KMS-11 (cell line): ENCODE results near the gene SLC5A9.

Source experiments
- H2AFZ ChIP-seq: fragments of 200-600 bp; sonication (generic); 2 replicates; pipeline ENCODE4 v1.6.1; 2016; ENCODE audit warnings: antibody characterized with exemption, mixed run types, low read depth
- H3K27ac ChIP-seq: fragments of 200-600 bp; sonication (generic); 2 replicates; pipeline ENCODE4 v1.6.1; 2016; ENCODE audit warnings: mild to moderate bottlenecking, mixed run types
- H3K27me3 ChIP-seq: fragments of 200-600 bp; sonication (generic); 2 replicates; pipeline ENCODE4 v1.6.1; 2017; ENCODE audit warnings: mild to moderate bottlenecking, low read depth, mixed run types, moderate library complexity; ENCODE audit not compliant: insufficient read depth
- H3K36me3 ChIP-seq: fragments of 200-600 bp; sonication (generic); 2 replicates; pipeline ENCODE4 v1.6.1; 2017; ENCODE audit warnings: mild to moderate bottlenecking, mixed run types; ENCODE audit not compliant: insufficient read depth
- H3K4me1 ChIP-seq: fragments of 200-600 bp; sonication (generic); 2 replicates; pipeline ENCODE4 v1.6.1; 2016; ENCODE audit warnings: mild to moderate bottlenecking, low read depth, mixed run types; ENCODE audit not compliant: poor library complexity, severe bottlenecking
- H3K4me2 ChIP-seq: fragments of 200-600 bp; sonication (generic); 2 replicates; pipeline ENCODE4 v1.7.0; 2016; ENCODE audit warnings: mild to moderate bottlenecking, mixed run types
- H3K4me3 ChIP-seq: fragments of 200-600 bp; sonication (generic); IDR thresholded peaks from 2 replicates; pipeline ENCODE4 v1.6.1; 2017; ENCODE audit warnings: low read depth, low read length, mixed read lengths; ENCODE audit not compliant: insufficient read depth
- H3K79me2 ChIP-seq: fragments of 200-600 bp; sonication (generic); 2 replicates; pipeline ENCODE4 v1.6.1; 2016; ENCODE audit warnings: low read depth, mixed run types; ENCODE audit not compliant: insufficient read depth
- H3K9ac ChIP-seq: fragments of 200-600 bp; sonication (generic); 2 replicates; pipeline ENCODE4 v1.6.1; 2016; ENCODE audit warnings: mild to moderate bottlenecking, mixed run types
- H4K20me1 ChIP-seq: fragments of 200-600 bp; sonication (generic); 2 replicates; pipeline ENCODE4 v1.6.1; 2016; ENCODE audit warnings: mild to moderate bottlenecking, mixed run types; ENCODE audit not compliant: insufficient read depth
- TF ChIP-seq, protein P1 (sequence below): fragments of 200-600 bp; sonication (generic); conservative IDR thresholded peaks from 2 replicates; pipeline ENCODE4 v1.6.1; 2017; ENCODE audit warnings: low read depth, mild to moderate bottlenecking, antibody characterized with exemption, low read length, moderate library complexity, mixed read lengths

Gene SLC5A9

DNA sequence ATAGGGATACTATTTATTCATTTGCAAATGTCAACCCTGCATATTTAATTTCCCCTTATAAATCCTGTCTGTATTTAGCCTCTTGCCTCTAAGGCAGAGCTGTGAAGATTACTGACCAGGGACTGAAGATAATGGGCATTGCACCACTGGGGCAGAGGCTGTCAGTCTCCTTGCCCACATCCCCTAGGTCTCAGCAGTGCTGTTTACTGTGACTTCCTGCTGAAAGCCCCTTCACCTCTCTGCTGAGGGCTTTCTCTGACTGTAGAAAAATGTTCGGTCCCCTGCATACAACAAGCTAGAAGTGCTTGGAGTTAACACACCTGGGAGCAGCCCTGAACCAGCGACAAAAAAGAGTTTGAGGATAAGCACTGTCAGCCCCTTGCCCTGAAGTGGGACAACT lies 28.8 kb downstream of the SLC5A9 start:
- no peaks in the 10 kb centered on the region for H3K36me3 ChIP-seq
- no peak overlapping the region for H3K27ac ChIP-seq
- no peaks in the 10 kb centered on the region for H3K79me2 ChIP-seq
- H4K20me1 ChIP-seq, result no peaks in the 10 kb centered on the region
- no peak overlapping the region for H3K4me3 ChIP-seq
- H3K4me1 ChIP-seq, result no peaks in the 10 kb centered on the region
- no peak overlapping the region for H2AFZ ChIP-seq
- TF ChIP-seq, protein P1, sequence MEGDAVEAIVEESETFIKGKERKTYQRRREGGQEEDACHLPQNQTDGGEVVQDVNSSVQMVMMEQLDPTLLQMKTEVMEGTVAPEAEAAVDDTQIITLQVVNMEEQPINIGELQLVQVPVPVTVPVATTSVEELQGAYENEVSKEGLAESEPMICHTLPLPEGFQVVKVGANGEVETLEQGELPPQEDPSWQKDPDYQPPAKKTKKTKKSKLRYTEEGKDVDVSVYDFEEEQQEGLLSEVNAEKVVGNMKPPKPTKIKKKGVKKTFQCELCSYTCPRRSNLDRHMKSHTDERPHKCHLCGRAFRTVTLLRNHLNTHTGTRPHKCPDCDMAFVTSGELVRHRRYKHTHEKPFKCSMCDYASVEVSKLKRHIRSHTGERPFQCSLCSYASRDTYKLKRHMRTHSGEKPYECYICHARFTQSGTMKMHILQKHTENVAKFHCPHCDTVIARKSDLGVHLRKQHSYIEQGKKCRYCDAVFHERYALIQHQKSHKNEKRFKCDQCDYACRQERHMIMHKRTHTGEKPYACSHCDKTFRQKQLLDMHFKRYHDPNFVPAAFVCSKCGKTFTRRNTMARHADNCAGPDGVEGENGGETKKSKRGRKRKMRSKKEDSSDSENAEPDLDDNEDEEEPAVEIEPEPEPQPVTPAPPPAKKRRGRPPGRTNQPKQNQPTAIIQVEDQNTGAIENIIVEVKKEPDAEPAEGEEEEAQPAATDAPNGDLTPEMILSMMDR, result no peak
- no peaks in the 10 kb centered on the region for H3K27me3 ChIP-seq
- no peak overlapping the region for H3K9ac ChIP-seq
- H3K4me2 ChIP-seq, result no peak overlapping the region

- Histone ChIP-seq H3K4me3 (no peak overlapping the region), H3K36me3 (no peaks in the 10 kb centered on the region), H3K27me3 (no peaks in the 10 kb centered on the region), H3K27ac (no peak overlapping the region), H4K20me1 (no peaks in the 10 kb centered on the region), H3K4me1 (no peaks in the 10 kb centered on the region), H3K9ac (no peak overlapping the region), H3K4me2 (no peak overlapping the region), H3K79me2 (no peaks in the 10 kb centered on the region), H2AFZ (no peak overlapping the region)
- TF ChIP-seq, protein P1, result no peak
Observed at GRCh38 chr1:48251821-48252220, 29.3 kb downstream of the SLC5A9 start.

GRCh38 chr1:48254254-48254653 lies 31.7 kb downstream of the SLC5A9 start:
- no peaks in the 10 kb centered on the region for H3K4me1 ChIP-seq
- TF ChIP-seq, protein P1, result no peak
- H3K79me2 ChIP-seq, result no peaks in the 10 kb centered on the region
- H3K27me3 ChIP-seq, result no peaks in the 10 kb centered on the region
- H3K4me2 ChIP-seq, result no peak overlapping the region
- no peaks in the 10 kb centered on the region for H3K36me3 ChIP-seq
- no peak overlapping the region for H3K4me3 ChIP-seq
- no peak overlapping the region for H2AFZ ChIP-seq
- no peak overlapping the region for H3K9ac ChIP-seq
- no peak overlapping the region for H3K27ac ChIP-seq
- no peaks in the 10 kb centered on the region for H4K20me1 ChIP-seq

DNA sequence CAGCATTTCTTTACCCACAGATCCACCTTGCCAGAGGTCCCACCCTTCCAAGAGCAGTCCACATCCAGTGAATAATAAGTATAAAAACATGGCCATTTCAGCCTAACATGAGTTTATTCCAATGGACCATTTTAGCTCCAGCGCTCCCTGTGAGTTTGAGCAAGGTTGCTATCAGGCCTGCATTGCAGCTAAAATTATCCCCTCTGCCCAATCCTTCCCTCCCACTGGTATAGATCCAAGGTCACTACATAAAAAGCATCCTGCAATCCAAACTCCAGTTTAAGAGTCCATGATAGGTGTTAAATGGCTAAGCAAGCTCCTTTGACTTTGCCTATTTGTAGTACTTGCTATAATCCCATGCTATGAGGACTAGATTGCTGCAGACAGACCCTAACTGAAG lies 35.6 kb downstream of the SLC5A9 start:
- TF ChIP-seq, protein P1, result no peak
- no peak overlapping the region for H3K27ac ChIP-seq
- H3K4me1 ChIP-seq, result no peaks in the 10 kb centered on the region

GRCh38 chr1:48261881-48262400 lies 39.4 kb downstream of the SLC5A9 start:
- Histone ChIP-seq H4K20me1 (no peaks in the 10 kb centered on the region), H3K9ac (no peak overlapping the region), H2AFZ (no peak overlapping the region), H3K36me3 (no peaks in the 10 kb centered on the region), H3K4me2 (no peak overlapping the region), H3K4me3 (no peak overlapping the region), H3K79me2 (no peaks in the 10 kb centered on the region), H3K4me1 (no peaks in the 10 kb centered on the region), H3K27me3 (no peaks in the 10 kb centered on the region), H3K27ac (no peak overlapping the region)
- TF ChIP-seq, protein P1, result no peak

More for the DNA sequence above, 35.6 kb downstream of the SLC5A9 start:
- Histone ChIP-seq H3K27me3 (no peaks in the 10 kb centered on the region), H3K4me3 (no peak overlapping the region), H4K20me1 (no peaks in the 10 kb centered on the region), H3K36me3 (no peaks in the 10 kb centered on the region), H2AFZ (no peak overlapping the region), H3K79me2 (no peaks in the 10 kb centered on the region), H3K9ac (no peak overlapping the region), H3K4me2 (no peak overlapping the region)
